ENCODE results near the gene AMMECR1.

GRCh38 chrX:110363244-110363643 is 45.4 kb upstream of the AMMECR1 start:
- TF ChIP-seq CTCF (IDR thresholded peaks at IDR 0.05) (no peak), ZFX (IDR thresholded peaks at IDR 0.05; ENCODE audit: borderline replicate concordance) (no peak)
